ENCODE results near the gene CCT6A.

- no peak for TF ChIP-seq POLR2A (IDR thresholded peaks at IDR 0.05; ENCODE audit: low read depth, low read length)
- no peak for TF ChIP-seq POLR2AphosphoS5 (IDR thresholded peaks at IDR 0.05; ENCODE audit: low read depth, low read length)
Observed at GRCh38 chr7:56053993-56054392, 2.4 kb downstream of the CCT6A start.

Data from GM12891 (cell line).